Ovary (tissue), 9 donors: Measurements from ENCODE around the gene ZKSCAN1. TPM values are rescaled to one million over a fixed set of nuclear protein-coding genes. Genes with fewer than 3 reads are reported as not detected.
"Not testable (repeated sequence)": the region's sequence is repeated elsewhere in the genome, so short reads cannot be mapped to it uniquely, and the experiment has no call there.

Source experiments
- DNase-seq, 5 donors: peaks; one replicate each; pipeline ENCODE4 v3.0.0-alpha.2; 2019 to 2020
- H3K27ac ChIP-seq, 2 donors: fragments of 200-600 bp; one replicate each; pipeline versions ENCODE4 v1.5.1 to v1.8.0; 2019 to 2022
- H3K27me3 ChIP-seq: fragments of 200-600 bp; one replicate; pipeline ENCODE4 v1.8.0; 2022
- H3K36me3 ChIP-seq: fragments of 200-600 bp; sonication (generic); one replicate; pipeline ENCODE4 v1.5.1; 2019
- H3K4me1 ChIP-seq: one replicate; pipeline ENCODE4 v1.8.1; 2013; ENCODE audit warnings: mild to moderate bottlenecking, moderate library complexity; ENCODE audit not compliant: insufficient read depth
- H3K4me3 ChIP-seq: fragments of 200-600 bp; sonication (generic); one replicate; pipeline ENCODE4 v1.5.1; 2017
- H3K9me3 ChIP-seq, 2 donors: fragments of 200-600 bp in 1 of 2; sonication (generic) in 1 of 2; one replicate each; pipeline versions ENCODE4 v1.5.1 to v1.8.1; 2013 to 2019; ENCODE audit warnings: mild to moderate bottlenecking in 1 of 2, moderate library complexity in 1 of 2
- CTCF ChIP-seq, 3 donors: fragments of 450-650 bp in 2 of 3; fragments of 200-600 bp in 1 of 3; IDR thresholded peaks; one replicate each; pipeline versions ENCODE4 v1.5.1 to v1.8.0; 2016 to 2022; ENCODE audit warnings: antibody characterized with exemption in 3 of 3, mild to moderate bottlenecking in 1 of 3
- EP300 ChIP-seq: sonication (generic); formaldehyde crosslinking; IDR thresholded peaks from one replicate; pipeline ENCODE4 v1.6.1; 2017; ENCODE audit warnings: antibody characterized with exemption
- POLR2A ChIP-seq: fragments of 450-650 bp; IDR thresholded peaks from one replicate; pipeline ENCODE4 v1.6.1; 2017; ENCODE audit warnings: antibody characterized with exemption, mild to moderate bottlenecking, moderate library complexity
- WGBS, 3 donors: extraction: QIAGEN DNeasy Blood & Tissue Kit in 1 of 3; methylation state at CpG; one replicate each; pipeline versions ENCODE4 v1.1.5 to v1.1.7; 2013 to 2017; 5-methylcytosine and 5-hydroxymethylcytosine counted together
- intact Hi-C, 4 donors: fragments of 100-400 bp; cut with DNase I; formaldehyde crosslinking; loops; one replicate each; pipeline versions ENCODE4 v1.11.0 to v1.15.1; 2022 to 2023
- polyA plus RNA-seq, 2 donors: library from polyadenylated mRNA; stranded (reverse); fragments of 200-250 nt in 1 of 2; fragments of 350-450 nt in 1 of 2; fragmentation: Illumina TruSeq in 1 of 2; extraction: RNeasy Lipid Tissue Mini Kit (QIAGEN cat#74804) in 1 of 2; gene quantifications; one replicate each; pipeline ENCODE4 v1.2.3, GENCODE V29; 2013 to 2014
- total RNA-seq, 7 donors: library from RNA; depleted of rRNA in 2 of 7; stranded (reverse); fragments of >200 nt in 2 of 7; fragmentation: NEBNext Ultra II Directional in 3 of 7; extraction: Animal tissue kit (Norgen Biotek cat#: 25700) in 3 of 7; gene quantifications; one replicate each; pipeline versions ENCODE4 v1.1.0 to v1.2.4, GENCODE V29; 2016 to 2023
- donor health status: DM: no; HTN: no; CAD: no; lungs with moderate emphysema.
- donor health status: DM: no; HTN: no; CAD: no.
- donor health status: Bipolar disorder and iron deficiency.
- donor health status: DM: yes; HTN: yes; CAD: no.
- donor health status: DM: no; HTN: no; CAD: no.
- donor health status: DM: yes; HTN: yes; CAD: no.

Gene ZKSCAN1
- total and polyA plus RNA-seq, 9 donors = 14.2 to 90.7 (median 73.5) TPM

- intact Hi-C loops = no loop called here
- Histone ChIP-seq H3K4me1 (peaks cover 3% of the 10 kb centered on the region), H3K9me3 (no peaks in the 10 kb centered on the region), H3K36me3 (no peaks in the 10 kb centered on the region), H3K4me3 (no peak overlapping the region), H3K27me3 (no peaks in the 10 kb centered on the region), H3K27ac (no peak overlapping the region)
- no peak for TF ChIP-seq POLR2A
- peak in 1 of 5 donors; percentile 10 for DNase-seq
- WGBS, 3 donors = 86 to 90% (median 86%) methylated on average over 13 of the region's 13 CpGs
Measured at GRCh38 chr7:100000239-100000638, 15.2 kb upstream of the ZKSCAN1 start.

GRCh38 chr7:100003711-100004661, 11.4 kb upstream of the ZKSCAN1 start:
- Histone ChIP-seq H3K4me1 (no peaks in the 10 kb centered on the region), H3K9me3 (no peaks in the 10 kb centered on the region), H3K27ac (no peak overlapping the region), H3K36me3 (no peaks in the 10 kb centered on the region), H3K27me3 (no peaks in the 10 kb centered on the region), H3K4me3 (no peak overlapping the region)
- DNase-seq = no peak
- intact Hi-C loops = no loop called here
- TF ChIP-seq EP300 (no peak), POLR2A (no peak), CTCF (IDR thresholded peaks at IDR 0.05) (no peak)
- 54 to 60% (median 57%) methylated on average over 14 of the region's 14 CpGs for WGBS, 3 donors

GRCh38 chr7:100007887-100008286, 7.5 kb upstream of the ZKSCAN1 start:
- H3K27ac ChIP-seq = no peak overlapping the region
- DNase-seq = no peak
- H3K4me1 ChIP-seq = no peaks in the 10 kb centered on the region
- H3K36me3 ChIP-seq = no peaks in the 10 kb centered on the region
- H3K9me3 ChIP-seq = no peaks in the 10 kb centered on the region
- WGBS, 3 donors = 72 to 87% (median 83%) methylated on average over 3 of the region's 3 CpGs
- TF ChIP-seq CTCF (IDR thresholded peaks at IDR 0.05) (no peak), POLR2A (no peak), EP300 (no peak)
- no peak overlapping the region for H3K4me3 ChIP-seq
- no peaks in the 10 kb centered on the region for H3K27me3 ChIP-seq
- intact Hi-C loops = no loop called here

- no peak for DNase-seq
- no peaks in the 10 kb centered on the region for H3K4me1 ChIP-seq
- H3K9me3 ChIP-seq = no peaks in the 10 kb centered on the region
- H3K36me3 ChIP-seq = no peaks in the 10 kb centered on the region
- TF ChIP-seq EP300 (no peak), POLR2A (no peak), CTCF (IDR thresholded peaks at IDR 0.05) (no peak)
- no peak overlapping the region for H3K27ac ChIP-seq
- H3K27me3 ChIP-seq = no peaks in the 10 kb centered on the region
- no peak overlapping the region for H3K4me3 ChIP-seq
- 56 to 72% (median 62%) methylated on average over 10 of the region's 10 CpGs for WGBS, 3 donors
- intact Hi-C loops = no loop called here
Measured at GRCh38 chr7:100008525-100008924, 6.9 kb upstream of the ZKSCAN1 start.

GRCh38 chr7:100009952-100010351, 5.4 kb upstream of the ZKSCAN1 start:
- H3K27me3 ChIP-seq, intact Hi-C loops, H3K36me3 ChIP-seq, DNase-seq, H3K27ac ChIP-seq, H3K9me3 ChIP-seq, H3K4me3 ChIP-seq, H3K4me1 ChIP-seq: not testable (repeated sequence)
- 70 to 77% (median 75%) methylated on average over 8 of the region's 8 CpGs for WGBS, 3 donors
